HEK293T (cell line): Measurements from ENCODE around the gene KRTAP10-3.

Experiments
- ARNT ChIP-seq: fragments of 450-650 bp; IDR thresholded peaks from 2 replicates; pipeline ENCODE4 v1.6.1; 2017; ENCODE audit warnings: mild to moderate bottlenecking
- BHLHE40 ChIP-seq: fragments of 450-650 bp; IDR thresholded peaks from 2 replicates; pipeline ENCODE4 v1.6.1; 2016; ENCODE audit warnings: mild to moderate bottlenecking, moderate library complexity, borderline replicate concordance
- FOXA1 ChIP-seq: fragments of 450-650 bp; IDR thresholded peaks from 2 replicates; pipeline ENCODE4 v1.6.1; 2016; ENCODE audit warnings: mild to moderate bottlenecking
- FOXK2 ChIP-seq: fragments of 450-650 bp; IDR thresholded peaks from 2 replicates; pipeline ENCODE4 v1.6.1; 2016; ENCODE audit warnings: mild to moderate bottlenecking
- HDGF ChIP-seq: fragments of 450-650 bp; IDR thresholded peaks from 2 replicates; pipeline ENCODE4 v1.6.1; 2017; ENCODE audit warnings: antibody characterized with exemption, borderline replicate concordance
- L3MBTL2 ChIP-seq: fragments of 450-650 bp; conservative IDR thresholded peaks from 2 replicates; pipeline ENCODE4 v1.6.1; 2016; ENCODE audit warnings: mild to moderate bottlenecking
- LEF1 ChIP-seq: fragments of 450-650 bp; IDR thresholded peaks from 2 replicates; pipeline ENCODE4 v1.6.1; 2017; ENCODE audit warnings: mild to moderate bottlenecking, borderline replicate concordance
- NFRKB ChIP-seq: fragments of 450-650 bp; IDR thresholded peaks from 2 replicates; pipeline ENCODE4 v1.6.1; 2016; ENCODE audit warnings: mild to moderate bottlenecking, moderate library complexity
- PKNOX1 ChIP-seq: fragments of 450-650 bp; IDR thresholded peaks from 2 replicates; pipeline ENCODE4 v1.6.1; 2016
- SP1 ChIP-seq: fragments of 450-650 bp; IDR thresholded peaks from 2 replicates; pipeline ENCODE4 v1.6.1; 2017
- TARDBP ChIP-seq: fragments of 450-650 bp; IDR thresholded peaks from 2 replicates; pipeline ENCODE4 v1.6.1; 2016

- no peak for TF ChIP-seq PKNOX1
- no peak for TF ChIP-seq FOXK2
- TF ChIP-seq ARNT = no peak
- TF ChIP-seq BHLHE40 = no peak
- TF ChIP-seq SP1 = no peak
- no peak for TF ChIP-seq TARDBP
- TF ChIP-seq L3MBTL2 = no peak
- TF ChIP-seq NFRKB = no peak
- no peak for TF ChIP-seq HDGF
- TF ChIP-seq FOXA1 = no peak
- TF ChIP-seq LEF1 = no peak
Observed at GRCh38 chr21:44539991-44540666, 18.5 kb downstream of the KRTAP10-3 start, which contains the start of gene KRTAP10-1.
